Muscle of leg (tissue), 11 donors: ENCODE measurements around the gene OR10V1. TPM values are rescaled to one million over a fixed set of nuclear protein-coding genes. Genes with fewer than 3 reads are reported as not detected.

Experiments used
- DNase-seq: peaks from one replicate; pipeline ENCODE4 v3.0.0; 2013
- H3K27ac ChIP-seq: one replicate; pipeline ENCODE4 v1.5.1; 2013; ENCODE audit warnings: mild to moderate bottlenecking, low read length, control low read depth
- H3K27me3 ChIP-seq: one replicate; pipeline ENCODE4 v1.6.1; 2013; ENCODE audit warnings: low read length; ENCODE audit not compliant: control insufficient read depth, insufficient read depth
- H3K36me3 ChIP-seq: one replicate; pipeline ENCODE4 v1.6.1; 2013; ENCODE audit warnings: low read length; ENCODE audit not compliant: control insufficient read depth, insufficient read depth
- H3K4me1 ChIP-seq: one replicate; pipeline ENCODE4 v1.6.1; 2013; ENCODE audit warnings: low read length; ENCODE audit not compliant: control insufficient read depth, insufficient read depth
- H3K4me3 ChIP-seq: one replicate; pipeline ENCODE4 v1.5.1; 2013; ENCODE audit warnings: low read length, control low read depth
- H3K9me3 ChIP-seq: replicated peaks from 2 replicates; pipeline ENCODE4 v1.6.1; 2013; ENCODE audit warnings: low read depth, low read length; ENCODE audit not compliant: control insufficient read depth
- WGBS: methylation state at CpG from one replicate; pipeline ENCODE4 v1.1.5; 2013; ENCODE audit warnings: missing lambda C conversion rate; ENCODE audit not compliant: insufficient coverage; 5-methylcytosine and 5-hydroxymethylcytosine counted together
- polyA plus RNA-seq, 8 donors: library from polyadenylated mRNA; unstranded; fragments of 120-200 nt; gene quantifications; one replicate each; pipeline versions ENCODE4 v1.2.1 to v1.2.3, GENCODE V29; 2013; ENCODE audit warnings: inconsistent platforms in 1 of 8, low replicate concordance in 1 of 8; ENCODE audit not compliant: insufficient read length in 8 of 8, insufficient read depth in 1 of 8
- total RNA-seq: library from RNA; stranded (reverse); fragments of 120-200 nt; gene quantifications from one replicate; pipeline ENCODE4 v1.2.4, GENCODE V29; 2013

OR10V1 gene
- total and polyA plus RNA-seq, 9 donors = not detected

DNA sequence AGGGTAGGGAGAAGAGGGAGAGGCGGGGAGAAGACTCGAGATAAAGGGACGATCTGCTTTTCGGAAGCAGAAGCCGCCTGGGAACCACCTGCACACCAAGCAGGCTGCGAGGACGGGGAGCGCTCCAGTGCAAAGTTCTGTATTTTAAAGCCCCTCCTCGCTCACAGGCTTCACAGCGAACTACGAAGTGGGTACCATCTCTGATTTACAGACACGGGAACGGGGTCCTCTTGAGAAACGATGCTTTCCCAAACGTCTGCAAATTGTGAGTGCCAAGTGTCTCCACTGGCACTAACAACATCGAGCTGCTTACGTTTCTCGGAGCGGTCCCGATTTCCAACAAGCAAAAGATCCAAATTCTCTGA lies 40.8 kb upstream of the OR10V1 start:
- H3K36me3 ChIP-seq = no peaks in the 10 kb centered on the region
- no peak for DNase-seq
- H3K9me3 ChIP-seq = no peaks in the 10 kb centered on the region
- H3K27me3 ChIP-seq = peaks cover 39% of the 10 kb centered on the region
- WGBS = under 1% methylated on average over 20 of the region's 20 CpGs
- H3K4me3 ChIP-seq = peak overlapping the region; percentile 58
- H3K27ac ChIP-seq = no peak overlapping the region
- H3K4me1 ChIP-seq = peaks cover 18% of the 10 kb centered on the region

DNA sequence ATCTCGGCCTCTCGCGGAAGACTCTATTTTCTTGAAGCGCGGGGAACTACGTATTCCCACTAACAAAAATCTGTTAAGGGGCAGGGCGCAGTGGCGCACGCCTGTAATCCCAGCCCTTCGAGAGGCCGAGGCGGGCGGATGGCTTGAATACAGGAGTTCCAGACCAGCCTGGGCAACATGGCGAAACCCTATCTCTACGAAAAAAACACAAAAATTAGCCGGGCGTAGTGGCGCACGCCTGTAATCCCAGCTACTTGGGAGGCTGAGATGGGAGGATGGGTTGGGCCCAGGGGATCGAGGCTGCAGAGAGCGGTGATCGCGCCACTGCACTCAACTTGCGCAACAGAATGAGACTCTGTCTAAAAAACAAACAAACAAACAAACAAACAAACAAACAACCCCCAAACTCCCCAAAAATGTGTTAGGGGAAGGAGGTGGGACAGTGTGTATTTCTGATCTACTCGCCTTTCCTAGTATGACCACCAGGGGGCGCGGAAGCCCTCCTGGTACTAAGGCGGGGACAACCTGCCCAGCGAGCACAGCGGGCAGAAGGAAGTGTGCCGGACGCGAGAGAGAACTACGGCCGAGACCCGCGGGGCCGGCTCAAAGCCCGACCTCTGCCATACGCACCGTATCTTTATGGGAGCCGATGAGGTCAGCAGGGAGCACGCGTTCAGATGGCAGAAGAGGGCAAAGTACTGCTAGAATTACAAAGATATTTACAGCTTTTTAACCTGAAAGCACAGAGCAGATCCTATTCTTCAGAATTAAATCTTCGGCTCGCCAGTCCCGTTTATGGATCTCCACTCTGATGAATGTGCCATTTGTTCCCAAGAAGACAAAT lies 40.2 kb upstream of the OR10V1 start:
- no peaks in the 10 kb centered on the region for H3K36me3 ChIP-seq
- H3K4me1 ChIP-seq = peaks cover 18% of the 10 kb centered on the region
- H3K4me3 ChIP-seq = peak overlapping the region; percentile 58
- 36% methylated on average over 26 of the region's 47 CpGs for WGBS
- peaks cover 39% of the 10 kb centered on the region for H3K27me3 ChIP-seq
- no peak overlapping the region for H3K27ac ChIP-seq
- DNase-seq = peak; percentile 82
- H3K9me3 ChIP-seq = no peaks in the 10 kb centered on the region

- Histone ChIP-seq H3K9me3 (no peaks in the 10 kb centered on the region), H3K36me3 (no peaks in the 10 kb centered on the region), H3K27me3 (no peaks in the 10 kb centered on the region), H3K4me1 (no peaks in the 10 kb centered on the region), H3K4me3 (no peak overlapping the region), H3K27ac (no peak overlapping the region)
- no peak for DNase-seq
- no CpG with 5 or more reads among the region's 2 CpGs for WGBS
Observed at GRCh38 chr11:59746111-59746510, 32.5 kb upstream of the OR10V1 start.

GRCh38 chr11:59730896-59731565 lies 17.4 kb upstream of the OR10V1 start:
- H3K36me3 ChIP-seq = no peaks in the 10 kb centered on the region
- no peaks in the 10 kb centered on the region for H3K9me3 ChIP-seq
- no CpG with 5 or more reads among the region's 2 CpGs for WGBS
- H3K4me1 ChIP-seq = no peaks in the 10 kb centered on the region
- no peak overlapping the region for H3K4me3 ChIP-seq
- no peaks in the 10 kb centered on the region for H3K27me3 ChIP-seq
- H3K27ac ChIP-seq = no peak overlapping the region
- DNase-seq = no peak

GRCh38 chr11:59729834-59730233 lies 16.2 kb upstream of the OR10V1 start:
- H3K4me1 ChIP-seq = no peaks in the 10 kb centered on the region
- H3K27ac ChIP-seq = no peak overlapping the region
- no peaks in the 10 kb centered on the region for H3K36me3 ChIP-seq
- no peak for DNase-seq
- 100% methylated on average over 1 of the region's 5 CpGs for WGBS
- H3K4me3 ChIP-seq = no peak overlapping the region
- no peaks in the 10 kb centered on the region for H3K9me3 ChIP-seq
- no peaks in the 10 kb centered on the region for H3K27me3 ChIP-seq

- DNase-seq = no peak
- no peaks in the 10 kb centered on the region for H3K9me3 ChIP-seq
- WGBS = 57% methylated on average over 1 of the region's 1 CpG
- no peak overlapping the region for H3K4me3 ChIP-seq
- no peaks in the 10 kb centered on the region for H3K27me3 ChIP-seq
- H3K4me1 ChIP-seq = no peaks in the 10 kb centered on the region
- no peaks in the 10 kb centered on the region for H3K36me3 ChIP-seq
- no peak overlapping the region for H3K27ac ChIP-seq
Observed at GRCh38 chr11:59728913-59729312, 15.3 kb upstream of the OR10V1 start.

DNA sequence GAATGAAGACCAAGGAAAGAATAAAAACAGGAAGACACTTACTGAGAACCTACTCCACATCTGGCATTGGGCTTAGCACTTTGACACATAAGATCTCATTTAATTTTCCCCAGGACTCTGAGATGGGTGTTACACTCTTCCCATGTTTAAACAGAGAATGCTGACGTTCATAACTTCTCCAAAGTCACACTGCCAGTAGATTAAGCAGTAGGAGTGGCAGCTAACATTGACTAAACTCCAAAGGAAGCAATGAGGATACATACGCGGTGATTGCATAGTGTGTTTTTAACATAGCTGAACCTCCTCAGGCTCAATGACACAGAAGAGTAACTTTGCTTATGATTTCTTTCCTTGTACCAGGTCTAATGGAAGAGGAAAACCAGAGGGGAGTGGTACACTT lies 14.5 kb upstream of the OR10V1 start:
- H3K4me3 ChIP-seq = no peak overlapping the region
- H3K4me1 ChIP-seq = no peaks in the 10 kb centered on the region
- WGBS = no CpG with 5 or more reads among the region's 3 CpGs
- H3K9me3 ChIP-seq = no peaks in the 10 kb centered on the region
- peak; percentile 9 for DNase-seq
- H3K27ac ChIP-seq = no peak overlapping the region
- H3K27me3 ChIP-seq = no peaks in the 10 kb centered on the region
- no peaks in the 10 kb centered on the region for H3K36me3 ChIP-seq

- WGBS = no CpG with 5 or more reads among the region's 1 CpG
- no peaks in the 10 kb centered on the region for H3K9me3 ChIP-seq
- peak; percentile 59 for DNase-seq
- no peak overlapping the region for H3K4me3 ChIP-seq
- no peaks in the 10 kb centered on the region for H3K36me3 ChIP-seq
- H3K27me3 ChIP-seq = no peaks in the 10 kb centered on the region
- H3K4me1 ChIP-seq = no peaks in the 10 kb centered on the region
- H3K27ac ChIP-seq = no peak overlapping the region
Observed at GRCh38 chr11:59727426-59727825, 13.8 kb upstream of the OR10V1 start.

DNA sequence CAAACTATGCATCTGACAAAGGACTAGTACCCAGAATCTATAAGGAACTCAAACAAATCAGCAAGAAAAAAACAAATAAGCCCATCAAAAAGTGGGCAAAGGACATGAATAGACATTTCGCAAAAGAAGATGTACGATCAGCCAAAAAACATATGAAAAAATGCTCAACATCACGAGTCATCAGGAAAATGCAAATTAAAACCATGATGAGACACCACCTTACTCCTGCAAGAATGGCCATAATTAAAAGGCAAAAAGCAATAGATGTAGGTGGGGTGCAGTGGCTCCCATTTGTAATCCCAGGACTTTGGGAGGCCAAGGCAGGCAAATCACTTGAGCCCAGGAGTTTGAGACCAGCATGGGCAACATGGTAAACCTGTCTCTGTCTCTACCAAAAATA lies 10.4 kb upstream of the OR10V1 start:
- Histone ChIP-seq H3K27ac (no peak overlapping the region), H3K27me3 (no peaks in the 10 kb centered on the region), H3K36me3 (no peaks in the 10 kb centered on the region), H3K4me3 (no peak overlapping the region), H3K4me1 (no peaks in the 10 kb centered on the region), H3K9me3 (no peaks in the 10 kb centered on the region)
- no peak for DNase-seq
- WGBS = no CpG with 5 or more reads among the region's 3 CpGs

DNA sequence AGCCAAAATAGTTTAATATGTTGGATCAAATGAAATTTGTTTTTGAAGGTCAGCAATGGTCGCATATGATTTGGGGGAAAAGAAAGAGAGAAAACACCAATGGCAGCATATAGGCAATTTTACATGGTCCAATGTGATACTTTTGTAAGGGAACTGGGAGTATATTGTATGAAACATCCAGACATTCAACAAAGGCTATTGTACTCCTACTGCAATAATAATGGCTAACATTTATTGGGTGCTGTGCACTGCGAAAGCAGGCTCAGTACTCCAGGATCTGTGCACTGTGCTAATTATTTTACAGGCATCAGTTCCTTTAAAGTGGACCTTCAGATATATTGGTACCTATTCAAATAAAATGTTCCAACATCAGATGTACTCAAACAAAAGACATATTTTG lies 5.9 kb upstream of the OR10V1 start:
- Histone ChIP-seq H3K4me3 (no peak overlapping the region), H3K9me3 (no peaks in the 10 kb centered on the region), H3K4me1 (no peaks in the 10 kb centered on the region), H3K36me3 (no peaks in the 10 kb centered on the region), H3K27ac (no peak overlapping the region), H3K27me3 (no peaks in the 10 kb centered on the region)
- DNase-seq = no peak
- WGBS = 48% methylated on average over 2 of the region's 2 CpGs
